Neural cell (in vitro differentiated cells): ENCODE measurements around the gene IGF2BP3. TPM values are rescaled to one million over a fixed set of nuclear protein-coding genes. Genes with fewer than 3 reads are reported as not detected.

Experiments used
- H2AFZ ChIP-seq: fragments of 200-600, 300-800 bp; sonication (generic), shearing (Covaris generic); 2 replicates; pipeline ENCODE4 v1.6.0; 2014; ENCODE audit warnings: low read depth, mild to moderate bottlenecking, antibody characterized with exemption, low read length, moderate library complexity
- H3F3A ChIP-seq: fragments of 200-600 bp; shearing (Covaris generic); 2 replicates; pipeline ENCODE4 v1.6.1; 2016; ENCODE audit warnings: mild to moderate bottlenecking, moderate library complexity, mixed read lengths, antibody characterized with exemption, low read length; ENCODE audit not compliant: insufficient read depth, poor library complexity, severe bottlenecking
- H3K27ac ChIP-seq: fragments of 200-600, 300-800 bp; sonication (generic), shearing (Covaris generic); 2 replicates; pipeline ENCODE4 v1.5.1; 2014; ENCODE audit warnings: mild to moderate bottlenecking, low read length, moderate library complexity
- H3K27me3 ChIP-seq: fragments of 300-800, 200-600 bp; sonication (generic), shearing (Covaris generic); 2 replicates; pipeline ENCODE4 v1.6.0; 2014; ENCODE audit warnings: mild to moderate bottlenecking, low read depth, low read length, moderate library complexity; ENCODE audit not compliant: insufficient read depth
- H3K36me3 ChIP-seq: fragments of 300-800, 200-600 bp; sonication (generic), shearing (Covaris generic); 2 replicates; pipeline ENCODE4 v1.5.1; 2014; ENCODE audit warnings: mild to moderate bottlenecking, antibody characterized with exemption, low read length, moderate library complexity; ENCODE audit not compliant: insufficient read depth
- H3K4me2 ChIP-seq: fragments of 300-800, 200-600 bp; sonication (generic), shearing (Covaris generic); 2 replicates; pipeline ENCODE4 v1.6.0; 2014; ENCODE audit warnings: mild to moderate bottlenecking, low read length
- H3K4me3 ChIP-seq: fragments of 300-800, 200-600 bp; sonication (generic), shearing (Covaris generic); 2 replicates; pipeline ENCODE4 v1.5.1; 2014; ENCODE audit warnings: mild to moderate bottlenecking, low read length, moderate library complexity
- H3K79me2 ChIP-seq: fragments of 200-600 bp; shearing (Covaris generic); replicated peaks from 2 replicates; pipeline ENCODE4 v1.6.0; 2014; ENCODE audit warnings: mild to moderate bottlenecking, low read length, moderate library complexity; ENCODE audit not compliant: insufficient read depth
- H3K9ac ChIP-seq: fragments of 300-800, 200-600 bp; sonication (generic), shearing (Covaris generic); 2 replicates; pipeline ENCODE4 v1.6.1; 2016; ENCODE audit warnings: mild to moderate bottlenecking, low read length, mixed read lengths
- H3K9me2 ChIP-seq: fragments of 200-600 bp; shearing (Covaris generic); 2 replicates; pipeline ENCODE4 v1.6.1; 2016; ENCODE audit warnings: mild to moderate bottlenecking, low read length, mixed read lengths; ENCODE audit not compliant: insufficient read depth
- H3K9me3 ChIP-seq: fragments of 200-600, 300-800 bp; sonication (generic), shearing (Covaris generic); 2 replicates; pipeline ENCODE4 v1.6.1; 2016; ENCODE audit warnings: mild to moderate bottlenecking, mixed run types, low read length, moderate library complexity, mixed read lengths
- H4K20me1 ChIP-seq: fragments of 200-600 bp; shearing (Covaris generic); 2 replicates; pipeline ENCODE4 v1.6.1; 2016; ENCODE audit warnings: mild to moderate bottlenecking, mixed run types; ENCODE audit not compliant: insufficient read depth
- CTCF ChIP-seq: fragments of 450-650 bp; IDR thresholded peaks from 2 replicates; pipeline ENCODE4 v1.5.1; 2014; ENCODE audit warnings: antibody characterized with exemption, mild to moderate bottlenecking, moderate library complexity; ENCODE audit not compliant: poor library complexity, severe bottlenecking
- EP300 ChIP-seq: fragments of 450-650 bp; conservative IDR thresholded peaks from 2 replicates; pipeline ENCODE4 v1.6.1; 2014; ENCODE audit warnings: antibody characterized with exemption, mild to moderate bottlenecking, moderate library complexity; ENCODE audit not compliant: poor library complexity, severe bottlenecking
- EZH2 ChIP-seq: fragments of 200-600, 300-800 bp; shearing (Covaris generic), sonication (generic); IDR thresholded peaks from 2 replicates; pipeline ENCODE4 v1.6.1; 2014; ENCODE audit warnings: antibody characterized with exemption, low read length, borderline replicate concordance, mild to moderate bottlenecking; ENCODE audit not compliant: insufficient read depth, poor library complexity, severe bottlenecking
- MXI1 ChIP-seq: fragments of 450-650 bp; conservative IDR thresholded peaks from 2 replicates; pipeline ENCODE4 v1.6.1; 2014; ENCODE audit warnings: antibody characterized with exemption, mild to moderate bottlenecking; ENCODE audit not compliant: poor library complexity, severe bottlenecking
- POLR2AphosphoS5 ChIP-seq: IDR thresholded peaks from 2 replicates; pipeline ENCODE4 v1.6.1; 2012
- RAD21 ChIP-seq: fragments of 450-650 bp; conservative IDR thresholded peaks from 2 replicates; pipeline ENCODE4 v1.6.1; 2014; ENCODE audit warnings: antibody characterized with exemption, mild to moderate bottlenecking, moderate library complexity
- REST ChIP-seq: IDR thresholded peaks from 2 replicates; pipeline ENCODE4 v1.6.1; 2012; ENCODE audit warnings: borderline replicate concordance
- SMC3 ChIP-seq: fragments of 450-650 bp; conservative IDR thresholded peaks from 2 replicates; pipeline ENCODE4 v1.6.1; 2014; ENCODE audit warnings: antibody characterized with exemption, mild to moderate bottlenecking, moderate library complexity; ENCODE audit not compliant: poor library complexity
- TAF1 ChIP-seq: IDR thresholded peaks from 2 replicates; pipeline ENCODE4 v1.6.1; 2012; ENCODE audit warnings: low read depth
- polyA plus RNA-seq: library from polyadenylated mRNA; depleted of rRNA; stranded (reverse); fragments of >200 nt; gene quantifications from 2 replicates; pipeline ENCODE4 v1.2.3, GENCODE V29; 2014

IGF2BP3 gene
- polyA plus RNA-seq, 1 donor from 2014 or later, result 29.6 TPM

- Histone ChIP-seq H3K27ac (no peak overlapping the region), H3K9me2 (no peaks in the 10 kb centered on the region), H3K9ac (no peak overlapping the region), H3K27me3 (no peaks in the 10 kb centered on the region), H3K79me2 (peaks cover 29% of the 10 kb centered on the region), H3K36me3 (no peaks in the 10 kb centered on the region), H4K20me1 (no peaks in the 10 kb centered on the region), H3K9me3 (no peaks in the 10 kb centered on the region), H3K4me2 (no peak overlapping the region), H3F3A (no peaks in the 10 kb centered on the region), H3K4me3 (no peak overlapping the region), H2AFZ (no peak overlapping the region)
- TF ChIP-seq TAF1 (no peak), REST (no peak), RAD21 (no peak), SMC3 (no peak), EP300 (no peak), CTCF (no peak), POLR2AphosphoS5 (no peak), EZH2 (no peak), MXI1 (no peak)
Observed at GRCh38 chr7:23377134-23377533, 93.2 kb downstream of the IGF2BP3 start.

- H3K9ac ChIP-seq, result no peak overlapping the region
- no peaks in the 10 kb centered on the region for H4K20me1 ChIP-seq
- no peaks in the 10 kb centered on the region for H3K36me3 ChIP-seq
- H3F3A ChIP-seq, result no peaks in the 10 kb centered on the region
- H2AFZ ChIP-seq, result no peak overlapping the region
- no peak overlapping the region for H3K4me3 ChIP-seq
- no peak overlapping the region for H3K27ac ChIP-seq
- H3K79me2 ChIP-seq, result peaks cover 22% of the 10 kb centered on the region
- H3K9me2 ChIP-seq, result no peaks in the 10 kb centered on the region
- TF ChIP-seq EZH2 (no peak), POLR2AphosphoS5 (no peak), MXI1 (no peak), EP300 (no peak), SMC3 (no peak), RAD21 (no peak), TAF1 (no peak), REST (no peak), CTCF (no peak)
- H3K27me3 ChIP-seq, result no peaks in the 10 kb centered on the region
- no peak overlapping the region for H3K4me2 ChIP-seq
- H3K9me3 ChIP-seq, result no peaks in the 10 kb centered on the region
Observed at GRCh38 chr7:23373151-23374004, 96.9 kb downstream of the IGF2BP3 start.
